ENCODE measurements around the gene GABBR2.

GRCh38 chr9:98691890-98692289, 16.8 kb downstream of the GABBR2 start:
- TF ChIP-seq CTCF (IDR thresholded peaks at IDR 0.05) (no peak), POLR2AphosphoS5 (IDR thresholded peaks at IDR 0.05) (no peak)
